GM18870 (cell line): ENCODE results near the gene NGRN.
"Not testable (repeated sequence)": the region's sequence is repeated elsewhere in the genome, so short reads cannot be mapped to it uniquely, and the experiment has no call there.

ENCODE experiments used
- ATAC-seq: cut with Tn5 transposase; IDR thresholded peaks from one replicate; pipeline ENCODE4 v1.9.1; 2021; ENCODE audit warnings: moderate library complexity; ENCODE audit not compliant: unreplicated experiment

The NGRN gene

DNA sequence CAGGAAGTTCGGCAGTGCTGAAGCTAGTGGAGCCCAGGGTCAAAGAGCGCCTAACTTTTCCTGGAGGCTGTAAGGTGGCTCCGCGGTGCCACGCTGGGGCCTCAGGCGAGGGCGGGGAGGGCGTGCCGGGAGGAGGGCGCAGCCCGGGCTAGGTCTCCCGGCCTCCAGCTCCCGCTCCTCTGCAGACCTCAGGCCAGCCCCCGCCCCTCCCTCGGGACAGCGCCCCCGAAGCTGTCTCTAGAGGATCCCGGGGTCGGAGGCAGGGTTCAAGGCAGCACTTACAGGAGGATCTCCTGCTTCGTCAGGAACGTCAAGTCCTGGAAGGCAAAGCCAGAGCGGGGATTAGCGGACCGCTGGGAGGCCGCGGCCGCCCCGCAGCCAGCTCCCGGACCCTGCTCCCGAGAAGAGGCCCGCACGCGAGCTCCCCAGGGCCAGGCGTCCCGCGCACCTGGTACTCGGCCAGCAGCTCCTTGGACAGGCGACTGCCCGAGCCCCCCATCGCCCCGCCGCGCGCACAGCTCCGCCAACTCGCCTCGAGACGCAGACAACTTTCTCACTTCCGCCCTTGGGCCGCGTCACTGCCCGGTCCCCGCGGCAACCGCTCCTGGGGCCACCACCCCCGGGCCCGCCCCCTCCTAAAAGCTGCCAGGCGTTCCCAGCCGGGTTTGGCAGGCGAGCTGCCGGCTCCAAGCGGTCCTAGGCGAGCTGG lies 31.9 kb upstream of the NGRN start, which contains the start of gene CIB1:
Gene CIB1, minus strand, starts transcription at position 555 of the 709 bp plus-strand sequence. Its CDS starts 56 bp downstream, at position 499.
- ATAC-seq = peak; percentile 67

DNA sequence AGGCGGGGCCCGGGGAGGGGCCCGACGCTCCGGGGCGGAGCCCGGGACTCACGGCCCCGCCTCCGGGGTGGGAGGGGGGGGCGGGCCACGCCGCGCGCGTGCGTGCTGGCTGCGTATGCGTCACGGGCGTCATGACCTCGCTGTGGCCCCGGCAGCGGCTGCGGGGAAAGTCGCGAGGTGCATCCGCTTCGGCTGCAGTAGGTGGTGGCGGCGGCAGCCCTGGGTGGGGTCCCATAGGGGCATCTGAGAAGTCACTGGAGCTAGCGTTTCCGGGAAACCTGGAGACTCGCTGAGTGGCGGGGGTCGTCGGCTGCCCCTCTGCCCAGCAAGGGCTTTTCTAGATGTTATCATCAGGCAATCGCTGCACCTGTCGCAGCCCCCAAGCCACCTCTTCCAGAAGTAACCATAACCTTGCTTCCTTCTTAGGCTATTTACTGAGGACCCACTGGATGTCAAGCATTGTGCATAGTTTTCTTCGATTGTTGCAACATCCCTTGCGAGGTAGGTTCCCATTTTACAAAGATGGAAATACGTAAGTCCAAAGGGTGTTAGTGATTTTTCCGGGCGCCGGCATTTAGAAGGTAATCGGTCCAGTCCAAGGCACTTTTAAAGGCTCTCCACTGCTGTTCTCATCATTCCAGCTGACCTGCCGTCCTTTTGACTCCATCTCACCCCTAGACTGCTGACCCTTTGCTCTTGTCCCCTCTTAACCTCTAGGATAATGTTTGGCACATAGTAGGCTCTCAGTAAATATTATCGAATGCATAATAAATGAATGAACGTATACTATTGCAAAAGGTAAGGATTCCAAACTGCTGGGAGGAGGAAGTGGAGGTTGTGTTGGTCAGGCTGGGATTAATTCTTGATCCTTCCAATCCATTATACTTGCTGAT lies 31.1 kb upstream of the NGRN start, which contains the start of gene GDPGP1:
Gene GDPGP1, plus strand, starts transcription at position 114 of the 893 bp plus-strand sequence. CDS start 6,700 bp downstream, outside the sequence.
- ATAC-seq = peak; percentile 48

DNA sequence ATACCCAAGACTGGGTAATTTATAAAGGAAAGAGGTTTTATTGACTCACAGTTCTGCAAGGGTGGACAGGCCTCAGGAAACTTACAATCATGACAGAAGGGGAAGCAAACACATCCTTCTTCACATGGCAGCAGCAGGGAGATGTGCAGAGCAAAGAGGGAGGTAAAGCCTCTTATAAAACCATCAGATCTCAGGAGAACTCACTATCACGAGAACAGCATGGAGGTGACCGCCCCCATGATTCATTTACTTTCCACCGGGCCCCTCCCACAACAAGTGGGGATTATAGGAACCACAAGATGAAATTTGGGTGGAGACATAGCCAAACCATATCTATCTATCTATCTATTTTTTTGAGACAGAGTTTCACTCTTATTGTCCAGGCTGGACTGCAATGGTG lies 26.1 kb upstream of the NGRN start:
- ATAC-seq = no peak

DNA sequence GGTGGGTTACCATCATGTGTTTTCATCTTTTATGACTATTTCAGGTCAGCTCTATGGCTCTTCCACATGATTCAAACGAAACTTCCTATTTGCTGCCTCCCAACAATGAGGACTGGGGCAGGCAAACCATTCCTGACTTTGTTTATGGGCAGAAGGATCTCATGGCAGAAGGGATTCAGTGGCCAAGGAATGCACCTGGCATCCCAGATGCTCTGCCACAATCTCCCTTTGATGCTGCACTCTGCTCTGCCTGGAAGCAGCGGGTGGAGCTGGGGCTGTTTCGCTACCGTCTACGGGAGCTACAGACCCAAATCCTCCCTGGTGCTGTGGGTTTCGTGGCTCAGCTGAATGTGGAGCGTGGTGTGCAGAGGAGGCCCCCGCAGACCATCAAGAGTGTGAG lies 24.6 kb upstream of the NGRN start:
- ATAC-seq = no peak

DNA sequence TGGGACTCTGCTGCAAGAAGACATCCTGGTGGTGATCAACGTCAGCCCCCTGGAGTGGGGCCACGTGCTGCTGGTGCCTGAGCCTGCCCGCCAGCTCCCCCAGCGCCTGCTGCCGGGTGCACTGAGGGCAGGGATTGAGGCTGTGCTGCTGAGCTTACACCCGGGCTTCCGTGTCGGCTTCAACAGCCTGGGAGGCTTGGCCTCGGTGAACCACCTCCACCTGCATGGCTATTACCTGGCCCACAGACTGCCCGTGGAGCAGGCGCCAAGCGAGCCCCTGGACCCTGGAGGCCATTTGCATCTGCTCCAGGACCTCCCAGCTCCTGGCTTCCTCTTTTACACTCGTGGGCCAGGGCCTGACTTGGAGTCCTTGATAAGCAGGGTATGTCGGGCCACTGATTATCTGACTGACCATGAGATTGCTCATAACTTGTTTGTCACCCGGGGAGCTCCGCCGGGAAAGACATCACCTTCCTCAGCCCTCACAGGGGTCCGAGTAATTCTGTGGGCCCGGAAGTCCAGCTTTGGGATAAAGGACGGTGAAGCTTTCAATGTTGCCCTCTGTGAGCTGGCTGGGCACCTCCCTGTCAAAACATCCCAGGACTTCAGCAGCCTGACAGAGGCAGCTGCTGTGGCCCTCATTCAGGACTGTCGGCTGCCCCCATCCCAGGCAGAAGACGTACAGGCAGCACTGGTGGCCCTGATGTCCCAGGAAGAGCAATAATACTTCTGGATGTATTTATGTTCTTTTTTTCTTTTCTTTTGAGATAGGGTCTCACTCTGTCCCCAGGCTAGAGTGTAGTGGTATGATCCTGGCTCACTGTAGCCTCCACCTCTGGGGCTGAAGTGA lies 23.9 kb upstream of the NGRN start:
- no peak for ATAC-seq

DNA sequence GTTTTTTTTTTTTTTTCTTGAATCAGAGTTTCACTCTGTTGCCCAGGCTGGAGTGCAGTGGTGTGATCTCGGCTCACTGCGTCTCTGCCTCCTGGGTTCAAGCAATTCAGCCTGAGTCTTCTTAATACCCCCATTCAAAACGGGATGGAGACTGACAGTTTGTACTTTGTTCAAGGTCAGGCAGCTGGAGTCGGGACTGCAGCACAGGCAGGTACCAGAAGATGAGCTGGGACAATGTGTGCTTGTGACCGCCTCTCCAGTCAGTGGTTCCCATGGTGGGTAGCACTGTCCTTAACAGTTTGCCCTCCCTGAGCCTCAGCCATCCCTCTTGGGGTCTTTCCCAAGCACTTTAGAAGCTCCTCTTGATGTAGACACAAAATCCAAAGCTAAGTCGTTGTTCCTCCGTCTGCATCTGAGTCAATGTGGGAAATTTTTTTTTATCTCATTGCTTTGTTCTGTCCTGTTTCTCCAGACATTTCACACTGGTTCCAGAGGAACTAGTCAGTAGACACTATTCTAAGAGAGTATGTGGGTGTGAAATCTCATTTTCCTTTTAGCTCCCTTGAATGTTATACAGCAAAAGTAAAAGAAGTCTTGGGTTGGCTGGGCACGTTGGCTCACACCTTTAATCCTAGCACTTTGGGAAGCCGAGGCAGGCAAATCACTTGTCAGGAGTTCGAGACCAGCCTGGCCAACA lies 21.4 kb upstream of the NGRN start:
- ATAC-seq = no peak

DNA sequence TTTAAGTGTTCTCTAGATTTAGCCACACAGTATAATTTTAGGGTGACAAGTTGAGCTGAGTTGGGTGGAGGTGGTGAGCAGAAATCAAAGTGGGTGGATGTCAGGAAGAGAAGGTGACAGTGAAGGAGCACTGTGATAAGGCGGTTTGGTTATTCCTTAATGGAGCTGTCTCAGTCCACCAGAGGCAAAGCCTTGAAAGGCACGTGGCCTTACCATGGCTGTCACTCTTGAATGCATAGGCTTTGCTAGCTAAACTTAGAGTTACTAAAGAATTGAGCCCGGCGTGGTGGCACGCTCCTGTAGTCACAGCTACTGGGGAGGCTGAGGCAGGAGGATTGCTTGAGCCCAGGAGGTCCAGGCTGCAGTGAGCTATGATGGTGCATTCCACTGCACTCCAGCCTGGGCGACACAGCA lies 16.7 kb upstream of the NGRN start:
- ATAC-seq = no peak

DNA sequence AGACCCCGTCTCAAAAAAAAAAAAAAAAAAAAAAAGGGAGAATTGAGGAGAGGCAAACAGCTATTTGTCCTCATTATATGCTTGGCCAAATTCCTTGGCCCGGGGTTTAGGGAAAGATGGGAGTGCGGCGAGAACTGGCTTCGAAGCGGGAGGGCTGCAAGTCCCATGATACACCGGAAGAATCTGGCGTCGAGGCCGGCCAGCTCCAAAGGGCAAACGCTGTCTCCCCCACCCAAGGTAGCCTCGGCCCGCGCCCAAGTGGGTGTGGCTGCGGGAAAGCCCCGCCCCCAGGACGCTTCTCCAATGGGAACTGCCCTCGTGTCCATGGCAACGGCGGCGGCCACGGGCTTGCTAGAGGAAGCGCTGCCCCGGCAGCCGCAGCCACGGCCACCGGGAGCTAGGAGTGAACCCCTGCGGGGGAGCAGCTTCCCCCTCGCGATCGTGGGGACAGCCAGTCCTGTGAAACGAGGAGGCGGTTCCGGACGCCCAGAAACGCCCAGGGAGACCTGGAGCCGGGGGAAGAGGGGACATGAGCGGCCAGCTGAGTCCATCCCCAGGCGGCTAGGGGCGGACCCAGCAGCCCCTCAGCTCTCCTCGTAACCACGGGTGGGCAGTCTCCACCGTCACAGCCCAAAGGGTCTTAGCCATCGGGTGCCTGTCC lies 16.1 kb upstream of the NGRN start, which contains the start of gene TTLL13:
Gene TTLL13, plus strand, starts transcription at position 354 of the 661 bp plus-strand sequence. CDS start 1,075 bp downstream, outside the sequence.
- no peak for ATAC-seq

DNA sequence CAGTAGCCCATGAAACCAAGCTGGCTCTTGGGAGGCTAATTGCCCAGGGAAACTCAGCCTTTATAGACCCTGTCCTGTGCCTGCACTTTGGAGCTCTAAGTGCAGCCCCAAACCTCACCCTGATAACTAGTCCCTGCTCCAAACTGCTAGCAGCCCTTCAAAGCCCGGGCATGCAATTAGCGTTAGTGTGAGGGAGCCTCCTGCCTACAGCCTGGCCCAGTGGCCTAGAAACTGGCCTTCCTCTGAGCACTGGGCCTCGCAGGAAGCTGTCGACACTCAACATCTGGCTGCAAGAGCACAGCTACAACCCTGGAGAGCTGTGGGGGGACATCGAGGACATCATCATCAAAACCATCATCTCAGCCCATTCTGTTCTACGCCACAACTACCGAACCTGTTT lies 7.7 kb upstream of the NGRN start:
- ATAC-seq = no peak

DNA sequence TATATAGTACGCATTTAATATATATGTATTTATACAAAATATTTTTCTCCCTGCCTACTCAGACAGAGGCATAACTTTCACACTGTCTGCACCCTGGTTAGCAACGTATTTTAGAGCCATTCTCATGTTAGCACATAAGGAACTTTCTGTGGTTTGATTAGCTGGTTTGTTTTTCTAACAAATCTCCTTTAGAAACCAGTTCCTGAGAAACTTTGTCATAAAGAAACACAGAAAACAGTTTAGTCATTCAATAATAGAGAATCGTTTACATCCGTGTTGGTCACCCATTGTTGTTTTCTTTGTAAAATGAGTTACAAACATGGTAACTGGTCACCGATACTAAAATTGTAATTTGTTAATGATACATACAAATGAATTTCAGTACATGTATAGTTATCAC lies 5.9 kb upstream of the NGRN start:
- ATAC-seq = peak; percentile 73

DNA sequence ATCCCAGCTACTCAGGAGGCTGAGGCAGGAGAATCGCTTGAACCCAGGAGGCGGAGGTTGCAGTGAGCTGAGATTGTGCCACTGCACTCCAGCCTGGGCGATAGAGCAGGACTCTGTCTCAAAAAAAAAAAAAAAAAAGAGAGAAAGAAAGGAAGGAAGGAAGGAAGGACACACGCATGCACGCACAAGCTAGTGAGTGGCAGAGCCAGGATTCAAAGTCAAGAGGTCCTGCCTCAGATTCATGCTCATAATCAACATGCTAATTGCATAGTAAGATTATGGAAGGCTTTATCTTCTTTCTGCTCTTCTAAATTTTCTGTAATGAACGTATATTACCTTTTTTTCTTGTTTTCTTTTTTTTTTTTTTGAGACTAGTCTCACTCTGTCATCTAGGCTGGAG lies 4.7 kb upstream of the NGRN start:
- ATAC-seq = not testable (repeated sequence)

DNA sequence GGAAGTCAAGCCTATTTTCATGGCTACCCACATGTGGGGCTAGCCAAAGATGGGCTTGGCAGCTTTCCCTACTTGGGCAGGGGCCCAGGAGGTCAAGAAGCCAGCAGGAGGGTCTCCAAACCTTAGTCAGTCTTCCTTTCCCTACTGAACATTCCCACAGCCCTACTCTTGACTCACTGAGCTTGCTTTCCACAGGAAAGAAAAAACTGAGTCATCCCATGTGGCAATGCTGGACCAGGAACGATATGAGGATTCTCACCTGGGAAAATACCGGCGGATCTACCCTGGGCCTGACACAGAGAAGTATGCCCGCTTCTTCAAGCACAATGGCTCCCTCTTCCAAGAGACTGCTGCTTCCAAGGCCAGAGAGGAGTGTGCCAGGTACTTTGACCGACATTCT lies 3.7 kb upstream of the NGRN start:
- ATAC-seq = no peak

DNA sequence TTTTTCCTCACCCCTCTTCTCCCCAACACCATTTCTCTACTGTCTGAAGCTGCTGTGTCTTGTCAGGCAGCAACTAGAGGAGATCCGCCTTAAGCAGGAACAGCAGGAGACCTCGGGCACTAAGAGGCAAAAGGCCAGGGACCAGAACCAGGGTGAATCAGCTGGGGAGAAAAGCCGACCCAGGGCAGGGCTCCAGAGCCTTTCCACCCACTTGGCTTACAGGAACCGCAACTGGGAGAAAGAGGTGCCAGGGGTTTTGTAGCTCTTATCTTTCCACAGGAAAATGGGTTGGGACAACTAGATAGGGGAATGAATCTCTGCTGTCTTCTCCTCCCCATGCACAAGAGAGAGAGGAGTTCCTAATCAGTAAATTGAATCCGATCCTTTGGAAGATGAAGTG lies 3.0 kb upstream of the NGRN start:
- no peak for ATAC-seq

DNA sequence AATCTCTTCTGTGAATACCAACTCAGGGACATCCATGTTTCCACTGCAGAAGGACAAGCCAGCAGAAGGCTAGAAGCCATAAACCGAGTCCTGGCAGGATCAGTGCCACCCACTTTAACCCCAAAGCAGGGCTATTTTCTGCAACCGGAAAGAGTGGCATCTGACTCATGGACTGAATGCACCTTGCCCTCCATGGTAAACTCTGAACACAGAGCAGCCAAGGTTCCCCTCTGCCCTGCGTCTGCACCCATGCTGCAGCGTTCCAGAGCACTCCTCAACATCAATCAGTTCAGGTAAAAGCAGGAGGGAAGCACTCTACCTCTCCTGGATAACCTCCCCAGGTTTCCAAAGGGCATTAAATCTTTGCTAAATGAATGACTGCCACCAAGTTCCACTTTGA lies 801 bp upstream of the NGRN start:
- no peak for ATAC-seq

DNA sequence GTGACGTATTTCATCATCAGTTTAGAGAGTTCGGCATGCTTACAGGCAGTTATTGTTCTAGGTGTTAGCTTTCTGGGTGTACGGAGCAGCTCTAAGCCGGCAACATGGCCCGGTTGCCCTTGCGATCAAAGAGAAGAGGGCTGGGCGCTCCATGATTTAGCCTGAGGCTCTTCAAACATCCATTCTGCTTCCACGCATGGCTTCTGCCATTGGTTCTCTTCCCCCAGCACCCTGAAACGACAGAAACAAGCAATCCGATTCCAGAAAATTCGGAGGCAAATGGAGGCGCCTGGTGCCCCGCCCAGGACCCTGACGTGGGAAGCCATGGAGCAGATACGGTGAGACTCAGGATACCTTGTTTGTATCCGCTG lies 574 bp downstream of the NGRN start:
- ATAC-seq = no peak

DNA sequence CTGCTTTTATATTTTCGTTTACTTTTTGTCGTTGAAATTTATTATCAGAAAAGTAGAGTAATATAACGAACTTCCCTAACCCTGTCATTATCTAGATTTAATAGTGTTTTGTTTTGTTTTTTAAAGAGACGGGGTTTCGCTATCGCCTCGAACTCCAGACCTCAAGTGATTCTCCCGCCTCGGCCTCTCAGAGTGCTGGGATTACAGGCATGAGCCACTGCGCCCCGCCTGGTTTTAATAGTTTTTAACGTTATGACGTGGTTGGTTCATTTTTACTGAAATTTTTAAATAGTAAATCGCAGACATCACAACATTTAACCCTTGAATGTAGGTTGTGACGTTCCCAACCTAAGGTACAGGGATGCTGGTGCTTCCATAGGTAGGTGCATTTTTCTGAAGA lies 1.0 kb downstream of the NGRN start:
- no peak for ATAC-seq

DNA sequence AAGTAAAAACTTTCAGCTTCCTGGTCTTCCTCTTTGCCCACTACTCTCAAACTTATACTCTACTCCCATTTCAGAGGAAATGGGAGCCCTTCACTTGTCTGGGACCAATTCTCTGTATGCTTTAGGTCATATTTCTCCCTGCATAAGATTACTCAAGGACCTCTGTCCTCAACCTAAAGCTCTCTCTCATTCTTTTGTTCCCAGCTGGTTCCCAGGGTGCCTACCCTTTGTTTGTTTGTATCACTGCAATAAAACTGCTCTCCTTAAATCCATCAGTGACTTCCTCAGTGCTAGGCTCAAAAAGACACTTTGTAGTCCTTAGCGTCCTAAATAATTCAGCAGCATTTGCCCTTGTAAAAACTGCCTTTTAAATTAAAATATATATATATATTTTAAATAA lies 2.9 kb downstream of the NGRN start:
- no peak for ATAC-seq

DNA sequence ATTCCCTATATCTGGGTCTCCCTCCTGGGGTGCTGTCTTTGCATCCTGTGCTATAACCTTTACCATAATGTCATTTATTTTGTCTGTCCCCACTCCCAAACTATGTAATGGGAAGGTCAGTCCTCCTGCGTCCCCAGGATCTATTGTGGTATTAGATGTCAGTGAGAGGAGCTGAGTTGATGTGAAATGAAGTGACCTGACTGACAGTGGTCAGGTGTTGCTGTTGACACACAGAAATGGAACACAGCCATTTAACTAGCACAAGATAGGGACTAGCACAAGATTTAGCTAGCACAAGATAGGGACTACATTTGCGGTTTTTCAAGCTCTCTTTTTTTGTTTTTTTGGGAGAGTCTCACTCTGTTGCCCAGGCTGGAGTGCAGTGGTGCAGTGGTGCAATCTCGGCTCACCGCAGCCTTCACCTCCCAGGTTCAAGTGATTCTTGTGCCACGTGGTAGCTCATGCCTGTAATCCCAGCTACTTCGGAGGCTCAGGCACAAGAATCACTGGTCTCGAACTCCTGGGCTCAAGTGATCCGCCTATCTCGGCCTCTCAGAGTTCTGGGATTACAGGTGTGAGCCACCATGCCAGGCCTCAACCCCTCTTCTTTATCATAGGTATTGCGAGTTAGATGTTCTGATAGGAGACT lies 5.2 kb downstream of the NGRN start:
- no peak for ATAC-seq

DNA sequence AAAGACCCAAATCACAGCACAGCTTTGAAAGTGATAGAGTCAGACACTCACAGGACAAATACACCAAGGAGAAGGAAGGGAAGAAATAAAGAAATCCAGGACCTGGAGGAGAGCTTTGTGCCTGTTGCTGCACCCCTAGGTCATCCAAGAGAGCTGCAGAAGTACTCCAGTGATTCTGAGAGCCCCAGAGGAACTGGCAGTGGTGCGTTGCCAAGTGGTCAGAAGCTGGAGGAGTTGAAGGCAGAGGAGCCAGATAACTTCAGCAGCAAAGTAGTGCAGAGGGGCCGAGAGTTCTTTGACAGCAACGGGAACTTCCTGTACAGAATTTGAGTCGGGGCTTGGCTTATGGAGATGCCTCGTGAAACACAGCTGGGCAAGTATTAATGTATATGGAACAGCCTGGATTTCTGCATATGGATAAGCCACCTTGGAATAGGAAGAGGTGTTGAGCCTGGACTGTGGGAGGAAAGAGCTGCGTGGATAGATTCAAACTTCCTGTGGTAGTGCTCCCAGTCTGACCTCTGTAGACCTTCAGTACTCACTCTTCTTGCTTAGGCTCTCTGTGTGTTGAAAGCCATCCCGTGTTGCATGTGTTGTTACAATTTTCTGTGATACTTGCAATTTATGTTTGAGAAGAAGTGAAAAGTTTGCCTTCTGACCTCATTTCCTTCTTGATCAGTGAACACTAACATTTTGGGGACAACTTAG lies 6.1 kb downstream of the NGRN start:
- no peak for ATAC-seq
